ENCODE measurements around the gene C10orf62.

DNA sequence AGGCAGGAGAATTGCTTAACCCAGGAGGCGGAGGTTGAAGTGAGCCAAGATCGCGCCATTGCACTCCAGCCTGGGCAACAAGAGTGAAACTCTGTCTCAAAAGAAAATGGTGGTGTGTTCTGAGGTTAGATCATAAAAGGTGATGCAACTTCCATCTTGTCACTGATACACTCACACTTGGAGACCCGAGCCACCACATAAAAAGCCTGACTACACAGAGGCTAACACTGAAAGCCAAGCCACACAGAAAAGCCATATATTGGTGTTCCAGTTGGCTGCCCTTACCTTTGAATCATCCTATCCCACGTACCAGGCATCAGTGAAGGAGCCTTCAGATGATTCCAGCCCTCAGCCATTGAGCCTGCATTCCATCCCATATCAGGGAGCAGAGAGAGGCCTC lies 39.8 kb downstream of the C10orf62 start:
- TF ChIP-seq GABPA (IDR thresholded peaks at IDR 0.05; ENCODE audit: low read depth) (no peak), POLR2AphosphoS5 (IDR thresholded peaks at IDR 0.05; ENCODE audit: low read depth) (no peak)
- TF ChIP-seq, protein P1, sequence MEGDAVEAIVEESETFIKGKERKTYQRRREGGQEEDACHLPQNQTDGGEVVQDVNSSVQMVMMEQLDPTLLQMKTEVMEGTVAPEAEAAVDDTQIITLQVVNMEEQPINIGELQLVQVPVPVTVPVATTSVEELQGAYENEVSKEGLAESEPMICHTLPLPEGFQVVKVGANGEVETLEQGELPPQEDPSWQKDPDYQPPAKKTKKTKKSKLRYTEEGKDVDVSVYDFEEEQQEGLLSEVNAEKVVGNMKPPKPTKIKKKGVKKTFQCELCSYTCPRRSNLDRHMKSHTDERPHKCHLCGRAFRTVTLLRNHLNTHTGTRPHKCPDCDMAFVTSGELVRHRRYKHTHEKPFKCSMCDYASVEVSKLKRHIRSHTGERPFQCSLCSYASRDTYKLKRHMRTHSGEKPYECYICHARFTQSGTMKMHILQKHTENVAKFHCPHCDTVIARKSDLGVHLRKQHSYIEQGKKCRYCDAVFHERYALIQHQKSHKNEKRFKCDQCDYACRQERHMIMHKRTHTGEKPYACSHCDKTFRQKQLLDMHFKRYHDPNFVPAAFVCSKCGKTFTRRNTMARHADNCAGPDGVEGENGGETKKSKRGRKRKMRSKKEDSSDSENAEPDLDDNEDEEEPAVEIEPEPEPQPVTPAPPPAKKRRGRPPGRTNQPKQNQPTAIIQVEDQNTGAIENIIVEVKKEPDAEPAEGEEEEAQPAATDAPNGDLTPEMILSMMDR (IDR thresholded peaks at IDR 0.05; ENCODE audit: insufficient read depth, low read length) = no peak
